ENCODE results near the gene FBXO36.

Gene FBXO36

GRCh38 chr2:230053753-230054478, 131.6 kb downstream of the FBXO36 start:
- no peak for DNase-seq

GRCh38 chr2:230060672-230061293, 138.5 kb downstream of the FBXO36 start:
- DNase-seq: no peak

Data from effector CD4-positive, alpha-beta T cell (primary cell).